Measurements from ENCODE around the gene CEACAM21.

DNA sequence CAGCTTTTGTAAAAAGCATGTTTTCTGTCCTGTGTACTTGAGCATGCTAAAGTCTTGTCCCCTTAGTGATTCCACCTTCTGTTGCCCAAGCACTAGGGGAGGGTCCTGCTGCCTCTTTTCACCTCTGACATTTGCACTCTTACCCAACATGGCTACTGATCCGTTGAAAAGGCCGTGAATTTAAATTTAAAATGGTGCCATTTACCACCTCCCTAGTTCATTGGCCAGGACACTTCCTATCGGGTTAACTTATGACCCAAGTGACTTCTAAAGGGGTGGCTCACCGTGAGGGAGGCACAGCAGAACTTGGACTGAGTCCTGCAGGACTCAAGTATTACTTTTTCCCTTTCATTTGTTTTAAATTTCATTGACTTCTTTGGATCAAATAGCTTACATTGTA is 33.3 kb upstream of the CEACAM21 start:
- TF ChIP-seq, protein P1, sequence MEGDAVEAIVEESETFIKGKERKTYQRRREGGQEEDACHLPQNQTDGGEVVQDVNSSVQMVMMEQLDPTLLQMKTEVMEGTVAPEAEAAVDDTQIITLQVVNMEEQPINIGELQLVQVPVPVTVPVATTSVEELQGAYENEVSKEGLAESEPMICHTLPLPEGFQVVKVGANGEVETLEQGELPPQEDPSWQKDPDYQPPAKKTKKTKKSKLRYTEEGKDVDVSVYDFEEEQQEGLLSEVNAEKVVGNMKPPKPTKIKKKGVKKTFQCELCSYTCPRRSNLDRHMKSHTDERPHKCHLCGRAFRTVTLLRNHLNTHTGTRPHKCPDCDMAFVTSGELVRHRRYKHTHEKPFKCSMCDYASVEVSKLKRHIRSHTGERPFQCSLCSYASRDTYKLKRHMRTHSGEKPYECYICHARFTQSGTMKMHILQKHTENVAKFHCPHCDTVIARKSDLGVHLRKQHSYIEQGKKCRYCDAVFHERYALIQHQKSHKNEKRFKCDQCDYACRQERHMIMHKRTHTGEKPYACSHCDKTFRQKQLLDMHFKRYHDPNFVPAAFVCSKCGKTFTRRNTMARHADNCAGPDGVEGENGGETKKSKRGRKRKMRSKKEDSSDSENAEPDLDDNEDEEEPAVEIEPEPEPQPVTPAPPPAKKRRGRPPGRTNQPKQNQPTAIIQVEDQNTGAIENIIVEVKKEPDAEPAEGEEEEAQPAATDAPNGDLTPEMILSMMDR (IDR thresholded peaks at IDR 0.05) = no peak
- TF ChIP-seq POLR2A (IDR thresholded peaks at IDR 0.05) = no peak
